ENCODE data around the gene FCMR.

The FCMR gene

GRCh38 chr1:206967096-206967849, 45.5 kb upstream of the FCMR start:
- no peak for TF ChIP-seq CTCF (IDR thresholded peaks at IDR 0.05; ENCODE audit: poor library complexity, severe bottlenecking)
- H3K36me3 ChIP-seq (ENCODE audit: low read depth) = no peaks in the 10 kb centered on the region
- no peaks in the 10 kb centered on the region for H3K9me3 ChIP-seq (ENCODE audit: severe bottlenecking)
- H3K4me3 ChIP-seq (ENCODE audit: severe bottlenecking) = no peak overlapping the region
- ATAC-seq (ENCODE audit: low read depth) (no peak), DNase-seq (ENCODE audit: low spot score) (no peak)
- no peaks in the 10 kb centered on the region for H3K27me3 ChIP-seq (ENCODE audit: insufficient read depth, poor library complexity, severe bottlenecking)
- no peaks in the 10 kb centered on the region for H3K4me1 ChIP-seq (ENCODE audit: insufficient read depth, poor library complexity, severe bottlenecking)
- H3K27ac ChIP-seq (ENCODE audit: poor library complexity, severe bottlenecking) = no peak overlapping the region

GRCh38 chr1:206965781-206966180, 44.0 kb upstream of the FCMR start:
- Histone ChIP-seq H3K4me3 (ENCODE audit: severe bottlenecking) (no peak overlapping the region), H3K27ac (ENCODE audit: poor library complexity, severe bottlenecking) (no peak overlapping the region), H3K4me1 (ENCODE audit: insufficient read depth, poor library complexity, severe bottlenecking) (peaks cover 9% of the 10 kb centered on the region), H3K9me3 (ENCODE audit: severe bottlenecking) (no peaks in the 10 kb centered on the region), H3K27me3 (ENCODE audit: insufficient read depth, poor library complexity, severe bottlenecking) (no peaks in the 10 kb centered on the region), H3K36me3 (ENCODE audit: low read depth) (no peaks in the 10 kb centered on the region)
- no peak for ATAC-seq (ENCODE audit: low read depth)
- DNase-seq (ENCODE audit: low spot score) = no peak
- TF ChIP-seq CTCF (IDR thresholded peaks at IDR 0.05; ENCODE audit: poor library complexity, severe bottlenecking) = no peak

- H3K36me3 ChIP-seq (ENCODE audit: low read depth) = no peaks in the 10 kb centered on the region
- no peak for ATAC-seq (ENCODE audit: low read depth)
- H3K9me3 ChIP-seq (ENCODE audit: severe bottlenecking) = no peaks in the 10 kb centered on the region
- peaks cover 9% of the 10 kb centered on the region for H3K4me1 ChIP-seq (ENCODE audit: insufficient read depth, poor library complexity, severe bottlenecking)
- DNase-seq (ENCODE audit: low spot score) = no peak
- no peak overlapping the region for H3K27ac ChIP-seq (ENCODE audit: poor library complexity, severe bottlenecking)
- no peak for TF ChIP-seq CTCF (IDR thresholded peaks at IDR 0.05; ENCODE audit: poor library complexity, severe bottlenecking)
- H3K4me3 ChIP-seq (ENCODE audit: severe bottlenecking) = no peak overlapping the region
- H3K27me3 ChIP-seq (ENCODE audit: insufficient read depth, poor library complexity, severe bottlenecking) = no peaks in the 10 kb centered on the region
Observed at GRCh38 chr1:206963740-206964139, 42.0 kb upstream of the FCMR start.

GRCh38 chr1:206963119-206963712, 41.5 kb upstream of the FCMR start:
- TF ChIP-seq CTCF (IDR thresholded peaks at IDR 0.05; ENCODE audit: poor library complexity, severe bottlenecking) = no peak
- no peaks in the 10 kb centered on the region for H3K9me3 ChIP-seq (ENCODE audit: severe bottlenecking)
- DNase-seq (ENCODE audit: low spot score) = no peak
- H3K4me3 ChIP-seq (ENCODE audit: severe bottlenecking) = no peak overlapping the region
- H3K27me3 ChIP-seq (ENCODE audit: insufficient read depth, poor library complexity, severe bottlenecking) = no peaks in the 10 kb centered on the region
- ATAC-seq (ENCODE audit: low read depth) = no peak
- H3K4me1 ChIP-seq (ENCODE audit: insufficient read depth, poor library complexity, severe bottlenecking) = peaks cover 9% of the 10 kb centered on the region
- no peaks in the 10 kb centered on the region for H3K36me3 ChIP-seq (ENCODE audit: low read depth)
- no peak overlapping the region for H3K27ac ChIP-seq (ENCODE audit: poor library complexity, severe bottlenecking)

GRCh38 chr1:206962272-206962671, 40.5 kb upstream of the FCMR start:
- H3K4me1 ChIP-seq (ENCODE audit: insufficient read depth, poor library complexity, severe bottlenecking) = peaks cover 9% of the 10 kb centered on the region
- ATAC-seq (ENCODE audit: low read depth) = no peak
- no peak overlapping the region for H3K27ac ChIP-seq (ENCODE audit: poor library complexity, severe bottlenecking)
- TF ChIP-seq CTCF (IDR thresholded peaks at IDR 0.05; ENCODE audit: poor library complexity, severe bottlenecking) = no peak
- H3K27me3 ChIP-seq (ENCODE audit: insufficient read depth, poor library complexity, severe bottlenecking) = no peaks in the 10 kb centered on the region
- no peak overlapping the region for H3K4me3 ChIP-seq (ENCODE audit: severe bottlenecking)
- no peak for DNase-seq (ENCODE audit: low spot score)
- no peaks in the 10 kb centered on the region for H3K9me3 ChIP-seq (ENCODE audit: severe bottlenecking)
- no peaks in the 10 kb centered on the region for H3K36me3 ChIP-seq (ENCODE audit: low read depth)

Data from RWPE2 (cell line).